Measurements from ENCODE around the gene ZYG11B. TPM values are rescaled to one million over a fixed set of nuclear protein-coding genes. Genes with fewer than 3 reads are reported as not detected.

Gene ZYG11B
- total RNA-seq, 1 experiment from 2014 or later = 20.6 TPM

- Histone ChIP-seq H3K79me1 (ENCODE audit: insufficient read depth, low read depth, low read length, poor library complexity, severe bottlenecking) (no peaks in the 10 kb centered on the region), H3K23ac (ENCODE audit: insufficient read length, low read depth, low read length) (no peak overlapping the region), H3K23me2 (ENCODE audit: insufficient read length, low read depth, low read length, poor library complexity, severe bottlenecking) (no peaks in the 10 kb centered on the region), H3K27ac (ENCODE audit: insufficient read length, low read depth, low read length) (no peak overlapping the region), H2BK5ac (ENCODE audit: insufficient read length, low read length) (no peak overlapping the region), H2BK15ac (ENCODE audit: low read depth, low read length) (no peak overlapping the region), H2BK120ac (ENCODE audit: low read depth, low read length, poor library complexity, severe bottlenecking) (no peak overlapping the region), H3T11ph (ENCODE audit: low read length) (no peak overlapping the region), H3K27me3 (ENCODE audit: insufficient read depth, low read length) (no peaks in the 10 kb centered on the region), H2BK12ac (ENCODE audit: insufficient read length, low read depth, low read length) (no peak overlapping the region), H3K79me2 (ENCODE audit: insufficient read depth, low read length) (no peaks in the 10 kb centered on the region), H4K20me1 (ENCODE audit: control insufficient read depth, insufficient read depth, insufficient read length) (no peaks in the 10 kb centered on the region), H2AK5ac (ENCODE audit: insufficient read length, low read length) (no peak overlapping the region), H3K9me3 (ENCODE audit: control insufficient read depth, low read depth, low read length) (no peaks in the 10 kb centered on the region), H4K5ac (ENCODE audit: insufficient read length, low read depth, low read length) (no peak overlapping the region), H3K18ac (ENCODE audit: insufficient read length, low read depth, low read length) (no peak overlapping the region), H4K91ac (ENCODE audit: insufficient read length, low read depth, low read length) (no peak overlapping the region), H4K8ac (replicated peaks; ENCODE audit: insufficient read length, low read depth, low read length) (no peak overlapping the region), H2AFZ (ENCODE audit: low read length) (no peak overlapping the region), H3K4me2 (ENCODE audit: insufficient read depth, insufficient read length, low read length) (no peak overlapping the region), H2BK20ac (ENCODE audit: low read depth, low read length, poor library complexity, severe bottlenecking) (no peak overlapping the region), H3K56ac (ENCODE audit: insufficient read length, low read depth, low read length) (no peak overlapping the region), H3K9ac (ENCODE audit: extremely low read depth, insufficient read length, low read length) (no peak overlapping the region), H3K14ac (ENCODE audit: insufficient read depth, low read length) (no peak overlapping the region), H3K4ac (ENCODE audit: low read depth, low read length) (no peak overlapping the region), H3K4me1 (ENCODE audit: insufficient read depth, low read length) (no peaks in the 10 kb centered on the region; the same call in 1 of the 2 replicates)
- Mint-ChIP-seq H3K27ac (peak overlapping the region in 1 of 3 experiments; percentile 79; a peak in 1 of 7 replicates), H3K36me3 (ENCODE audit: insufficient read depth in 1 of 3, low read depth in 3 of 3) (peaks cover 7 to 21% (median 7%) of the 10 kb centered on the region in 3 experiments), H3K27me3 (ENCODE audit: low read depth) (no peaks in the 10 kb centered on the region), H3K9me3 (no peaks in the 10 kb centered on the region; a peak in 1 of 5 replicates), H3K4me1 (peaks cover 18 to 23% of the 10 kb centered on the region in 2 experiments), H3K4me3 (no peak overlapping the region)
- no peak for DNase-seq
- no CpG with 5 or more reads among the region's 4 CpGs for WGBS (ENCODE audit: extremely low coverage, insufficient read length, low lambda C conversion rate)
- TF ChIP-seq CTCF (conservative IDR thresholded peaks at IDR 0.05) = no peak
Measured at GRCh38 chr1:52681136-52681535, 45.1 kb upstream of the ZYG11B start.

Measured in H9 (cell line).